Sigmoid colon (tissue), 4 donors: ENCODE results near the gene SMIM38.

Source experiments
- POLR2A ChIP-seq, 2 donors: fragments of 450-650 bp; IDR thresholded peaks; one replicate each; pipeline ENCODE4 v1.6.1; 2016; ENCODE audit warnings: antibody characterized with exemption in 2 of 2, mild to moderate bottlenecking in 2 of 2, moderate library complexity in 2 of 2
- POLR2AphosphoS5 ChIP-seq, 4 donors: sonication (generic); formaldehyde crosslinking; IDR thresholded peaks; one replicate each; pipeline ENCODE4 v1.6.1; 2017; ENCODE audit warnings: antibody characterized with exemption in 4 of 4
- TF ChIP-seq, protein P1 (sequence below), 4 experiments: fragments of 450-650 bp in 3 of 4; fragments of 200-600 bp in 1 of 4; IDR thresholded peaks; one replicate each; pipeline ENCODE4 v1.5.1; 2016 to 2019; ENCODE audit warnings: antibody characterized with exemption in 4 of 4, mild to moderate bottlenecking in 3 of 4, moderate library complexity in 2 of 4

DNA sequence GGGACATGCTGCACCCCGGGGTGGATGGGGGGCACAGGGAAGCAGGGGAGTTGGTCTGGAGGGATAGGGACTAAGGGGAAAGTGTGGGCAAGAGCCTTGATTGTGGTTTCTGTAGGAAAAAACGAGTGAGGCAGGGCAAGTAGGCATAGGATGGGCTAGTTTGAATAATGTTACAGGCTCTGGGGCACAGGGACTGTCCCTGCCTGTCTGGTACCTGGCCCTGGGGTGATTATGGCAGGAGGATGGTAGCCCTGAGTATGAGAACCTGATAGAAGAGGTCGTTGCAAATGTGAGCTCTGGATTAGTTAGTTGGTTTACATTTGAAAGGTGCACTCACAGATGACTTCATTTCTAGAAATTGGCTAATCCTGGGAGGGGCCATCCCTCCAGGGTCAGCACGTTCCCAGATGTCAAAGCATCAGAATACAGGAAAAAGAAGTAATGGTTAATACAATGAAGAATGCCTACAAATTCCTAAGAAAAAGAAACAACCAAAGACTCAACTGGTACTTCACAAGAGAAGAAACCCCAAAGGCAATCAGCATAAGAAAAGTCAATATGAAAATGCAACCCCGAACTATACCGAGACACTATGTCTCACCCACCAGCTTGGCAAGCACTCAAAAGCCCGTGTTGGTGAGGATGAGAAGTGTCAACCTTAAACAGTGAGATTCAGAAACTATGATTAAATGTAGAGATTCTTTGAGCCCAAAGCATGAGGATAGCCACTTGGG lies 11.3 kb upstream of the SMIM38 start:
- TF ChIP-seq POLR2A (IDR thresholded peaks at IDR 0.05) (no peak), POLR2AphosphoS5 (IDR thresholded peaks at IDR 0.05) (no peak)
- TF ChIP-seq, protein P1, sequence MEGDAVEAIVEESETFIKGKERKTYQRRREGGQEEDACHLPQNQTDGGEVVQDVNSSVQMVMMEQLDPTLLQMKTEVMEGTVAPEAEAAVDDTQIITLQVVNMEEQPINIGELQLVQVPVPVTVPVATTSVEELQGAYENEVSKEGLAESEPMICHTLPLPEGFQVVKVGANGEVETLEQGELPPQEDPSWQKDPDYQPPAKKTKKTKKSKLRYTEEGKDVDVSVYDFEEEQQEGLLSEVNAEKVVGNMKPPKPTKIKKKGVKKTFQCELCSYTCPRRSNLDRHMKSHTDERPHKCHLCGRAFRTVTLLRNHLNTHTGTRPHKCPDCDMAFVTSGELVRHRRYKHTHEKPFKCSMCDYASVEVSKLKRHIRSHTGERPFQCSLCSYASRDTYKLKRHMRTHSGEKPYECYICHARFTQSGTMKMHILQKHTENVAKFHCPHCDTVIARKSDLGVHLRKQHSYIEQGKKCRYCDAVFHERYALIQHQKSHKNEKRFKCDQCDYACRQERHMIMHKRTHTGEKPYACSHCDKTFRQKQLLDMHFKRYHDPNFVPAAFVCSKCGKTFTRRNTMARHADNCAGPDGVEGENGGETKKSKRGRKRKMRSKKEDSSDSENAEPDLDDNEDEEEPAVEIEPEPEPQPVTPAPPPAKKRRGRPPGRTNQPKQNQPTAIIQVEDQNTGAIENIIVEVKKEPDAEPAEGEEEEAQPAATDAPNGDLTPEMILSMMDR (IDR thresholded peaks at IDR 0.05): no peak
